Measurements from ENCODE around the gene ABO.
"Not testable (repeated sequence)": the region's sequence is repeated elsewhere in the genome, so short reads cannot be mapped to it uniquely, and the experiment has no call there.

- not testable (repeated sequence) for TF ChIP-seq POLR2A (IDR thresholded peaks at IDR 0.05; ENCODE audit: low read depth, low read length); CTCF (IDR thresholded peaks at IDR 0.05; ENCODE audit: extremely low read depth in 1 of 2, insufficient read depth in 1 of 2, low read depth in 1 of 2, low read length in 2 of 2); POLR2AphosphoS5 (IDR thresholded peaks at IDR 0.05; ENCODE audit: insufficient read depth, low read depth, low read length)
Observed at GRCh38 chr9:133209327-133210201, 65.4 kb downstream of the ABO start.

Data from endothelial cell of umbilical vein (primary cell).